K562 treated with DMSO at 1 percent for 24 hours (cell line): ENCODE results near the gene SERHL2. TPM values are rescaled to one million over a fixed set of nuclear protein-coding genes. Genes with fewer than 3 reads are reported as not detected.

ENCODE experiments used
- total RNA-seq: library from RNA; unstranded; fragments of 300-600 nt; gene quantifications from 2 replicates; pipeline ENCODE4 v1.2.3, GENCODE V29; 2022; ENCODE audit warnings: low read depth; ENCODE audit not compliant: insufficient read depth

SERHL2 gene, protein sequence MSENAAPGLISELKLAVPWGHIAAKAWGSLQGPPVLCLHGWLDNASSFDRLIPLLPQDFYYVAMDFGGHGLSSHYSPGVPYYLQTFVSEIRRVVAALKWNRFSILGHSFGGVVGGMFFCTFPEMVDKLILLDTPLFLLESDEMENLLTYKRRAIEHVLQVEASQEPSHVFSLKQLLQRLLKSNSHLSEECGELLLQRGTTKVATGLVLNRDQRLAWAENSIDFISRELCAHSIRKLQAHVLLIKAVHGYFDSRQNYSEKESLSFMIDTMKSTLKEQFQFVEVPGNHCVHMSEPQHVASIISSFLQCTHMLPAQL
- total RNA-seq = 11.9 and 12.9 TPM in 2 replicates

GRCh38 chr22:42553475-42554361, at the start of gene SERHL2:
TSS of gene SERHL2 (plus strand) at chr22:42553956. CDS start at chr22:42554021, 65 bp downstream.

DNA sequence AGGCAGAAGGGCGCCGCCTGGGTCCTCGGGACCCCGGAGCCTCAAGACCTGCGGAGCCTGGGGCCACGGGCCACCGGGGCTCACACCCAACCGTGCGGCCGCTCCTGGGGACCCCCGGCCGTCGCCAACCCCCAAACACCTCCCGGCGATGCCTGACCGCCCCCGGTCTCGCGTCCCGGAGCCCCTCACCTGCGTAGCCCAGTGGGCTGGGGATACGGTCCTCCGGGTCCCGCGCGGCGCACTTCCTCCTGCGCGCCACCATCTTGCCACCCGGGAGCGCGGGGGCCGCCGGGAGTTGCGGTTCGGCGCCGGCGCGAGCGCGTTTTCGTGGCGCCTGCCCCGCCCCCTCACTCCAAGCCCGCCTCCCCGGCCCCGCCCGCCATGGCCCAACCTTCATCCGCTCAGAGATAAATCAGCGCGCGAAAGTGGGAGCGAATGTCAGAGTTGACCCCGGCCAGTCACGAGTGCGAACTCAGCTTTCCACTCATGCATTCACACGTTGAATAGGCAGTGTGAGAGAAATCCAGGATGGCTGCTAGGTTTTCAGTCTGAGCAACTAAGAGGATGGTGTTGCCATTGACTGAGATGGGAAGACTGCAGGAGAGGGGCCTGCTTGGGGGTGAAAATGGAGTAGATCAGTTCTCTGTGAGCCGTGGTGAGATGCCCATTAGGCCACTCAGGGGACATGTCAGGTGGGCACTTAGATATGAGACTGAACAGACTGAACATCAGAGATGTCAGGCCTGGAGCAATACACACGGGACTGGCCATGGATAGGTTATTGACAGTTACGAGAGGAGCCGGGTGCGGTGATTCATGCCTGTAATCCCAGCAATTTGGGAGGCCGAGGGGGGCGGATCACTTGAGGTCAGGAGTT, 34.0 kb upstream of the SERHL2 start, which contains the start of gene RRP7A:
TSS of gene RRP7A (minus strand) at position 272 of the 877 bp plus-strand sequence. CDS start at position 262, 10 bp downstream.

DNA sequence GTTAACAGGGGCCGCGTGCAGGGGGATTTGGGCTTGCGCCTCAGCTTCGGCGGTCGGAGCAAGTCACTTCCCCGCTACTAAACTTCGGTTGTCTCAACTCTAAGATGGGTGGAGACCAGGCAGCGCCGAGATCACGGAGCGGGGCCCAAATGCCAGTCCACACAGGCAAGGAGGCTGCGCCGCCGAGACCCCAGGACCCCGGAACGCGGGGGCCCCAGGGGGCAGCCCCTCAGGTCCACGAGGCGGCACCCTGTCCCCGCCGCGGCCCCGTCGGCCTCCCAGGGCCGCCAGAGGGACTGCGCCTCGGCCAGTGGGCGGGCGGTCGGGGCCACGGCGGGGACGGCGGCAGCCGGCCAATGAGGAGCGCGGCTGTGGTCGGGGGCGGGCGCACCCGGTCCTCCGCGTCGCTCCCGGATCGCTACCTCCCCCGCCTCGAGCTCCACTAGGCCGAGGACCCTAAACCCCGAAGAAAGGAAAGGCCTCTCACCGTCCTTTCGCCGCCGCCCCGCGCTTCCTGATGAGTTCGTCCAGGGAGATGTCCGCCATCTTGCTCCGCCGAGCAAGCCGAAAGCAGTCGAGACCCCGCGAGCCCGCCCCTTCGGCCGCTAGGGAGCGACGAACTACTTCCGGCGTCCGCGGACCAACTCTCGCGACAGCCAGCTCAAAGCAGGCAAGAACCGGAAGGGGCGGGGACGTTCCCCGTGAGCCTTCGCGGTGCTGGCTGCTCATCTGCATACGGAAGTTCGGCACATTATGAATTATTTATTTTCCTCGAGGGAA, 60.7 kb downstream of the SERHL2 start, which contains the start of gene POLDIP3:
TSS of gene POLDIP3 (minus strand) at position 572 of the 780 bp plus-strand sequence. CDS start at position 546, 26 bp downstream.

Other genes starting within 250 kb of the SERHL2 start
- gene NFAM1, start 121.6 kb upstream of the SERHL2 start, total RNA-seq = 0.10 and 0.12 TPM in 2 replicates
- 20.1 and 23.3 TPM in 2 replicates for gene RRP7A, start 34.2 kb upstream of the SERHL2 start, total RNA-seq
- 35.2 and 35.4 TPM in 2 replicates for gene POLDIP3, start 60.9 kb downstream of the SERHL2 start, total RNA-seq
- not detected in 2 replicates for gene ATP5MGL, start 86.6 kb downstream of the SERHL2 start, total RNA-seq
- 119 TPM in 2 replicates for gene CYB5R3, start 95.4 kb downstream of the SERHL2 start, total RNA-seq
- not detected in 2 replicates for gene A4GALT, start 166.9 kb downstream of the SERHL2 start, total RNA-seq